Measurements from ENCODE around the gene RIPK4.

Gene RIPK4

DNA sequence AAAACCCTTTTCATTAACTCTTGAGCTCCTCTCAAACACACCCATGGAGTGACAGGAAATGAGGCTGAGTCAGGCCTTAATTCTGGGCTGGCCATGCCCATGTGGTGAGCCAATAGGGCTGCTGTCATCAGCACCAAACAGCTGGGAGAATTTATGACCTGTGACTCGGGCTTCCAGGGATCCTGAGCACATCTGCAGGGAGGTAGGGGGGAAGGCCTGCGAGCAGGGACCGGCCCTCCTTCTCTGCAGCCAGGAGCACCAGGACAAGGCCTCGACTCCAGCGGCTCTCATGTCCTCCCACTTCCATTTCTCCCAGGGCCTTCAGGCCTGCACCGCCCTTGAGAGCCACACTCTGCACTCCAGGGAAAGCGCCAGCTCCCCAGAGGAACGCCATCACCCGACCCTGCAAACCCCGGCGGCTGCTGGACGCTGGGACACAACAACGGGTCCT, 14.6 kb downstream of the RIPK4 start:
- no peak for DNase-seq

DNA sequence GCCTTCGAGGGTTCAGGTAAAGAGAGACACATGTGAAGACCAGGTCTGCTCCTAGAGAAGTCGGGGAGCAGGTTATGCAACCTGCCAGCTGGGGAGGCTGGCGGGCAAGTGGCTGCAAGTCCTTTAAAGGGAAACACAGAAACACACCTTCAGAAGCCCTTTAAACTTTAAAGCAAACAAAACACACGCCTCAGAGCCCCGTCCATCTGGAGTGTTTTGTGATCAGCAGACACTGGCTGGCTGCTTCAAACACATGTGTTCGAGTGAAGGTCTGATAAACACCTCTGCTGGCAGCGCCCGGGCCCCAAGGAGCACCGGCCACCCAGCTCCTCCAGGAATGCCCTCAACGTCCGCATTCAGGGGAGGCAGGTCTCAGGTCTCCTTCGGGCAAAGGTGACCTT, 15.2 kb downstream of the RIPK4 start:
- DNase-seq, result no peak

GRCh38 chr21:41750532-41751151, 16.2 kb downstream of the RIPK4 start:
- no peak for DNase-seq

GRCh38 chr21:41750051-41750450, 16.8 kb downstream of the RIPK4 start:
- no peak for DNase-seq

DNA sequence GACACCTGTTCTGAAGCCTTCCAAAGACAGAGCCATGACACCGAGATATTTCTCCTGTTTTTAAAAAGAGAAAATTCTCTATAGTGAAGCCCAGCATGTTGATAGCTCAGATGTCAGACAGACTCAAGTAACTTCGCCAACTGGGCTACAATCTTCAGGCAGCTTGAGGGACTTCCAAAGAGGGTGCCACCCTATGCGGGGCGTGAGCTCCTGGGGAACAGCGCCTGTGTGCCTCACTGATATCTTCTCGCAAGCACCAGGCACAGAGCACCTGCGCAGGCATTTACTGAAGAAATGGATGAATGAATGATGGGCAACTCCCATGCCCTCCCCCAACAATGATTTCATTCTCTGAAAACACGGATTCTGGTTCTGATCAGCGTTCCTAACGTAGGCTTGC, 17.6 kb downstream of the RIPK4 start:
- DNase-seq, result no peak

GRCh38 chr21:41747943-41748738, 18.7 kb downstream of the RIPK4 start:
- DNase-seq, result no peak

DNA sequence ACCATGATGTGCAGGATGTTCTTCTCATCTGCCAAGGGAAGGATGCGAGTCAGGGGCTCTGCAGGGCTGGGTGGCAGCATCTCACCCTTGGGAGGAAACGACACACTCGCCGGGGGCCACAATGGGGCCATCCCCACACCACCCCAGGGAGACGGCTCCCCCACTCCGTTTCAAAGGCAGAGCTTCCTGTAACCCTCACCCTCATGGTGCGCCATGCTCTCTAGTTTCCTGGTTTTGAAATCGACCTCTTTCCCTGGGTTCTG, 20.2 kb downstream of the RIPK4 start:
- no peak for DNase-seq

DNA sequence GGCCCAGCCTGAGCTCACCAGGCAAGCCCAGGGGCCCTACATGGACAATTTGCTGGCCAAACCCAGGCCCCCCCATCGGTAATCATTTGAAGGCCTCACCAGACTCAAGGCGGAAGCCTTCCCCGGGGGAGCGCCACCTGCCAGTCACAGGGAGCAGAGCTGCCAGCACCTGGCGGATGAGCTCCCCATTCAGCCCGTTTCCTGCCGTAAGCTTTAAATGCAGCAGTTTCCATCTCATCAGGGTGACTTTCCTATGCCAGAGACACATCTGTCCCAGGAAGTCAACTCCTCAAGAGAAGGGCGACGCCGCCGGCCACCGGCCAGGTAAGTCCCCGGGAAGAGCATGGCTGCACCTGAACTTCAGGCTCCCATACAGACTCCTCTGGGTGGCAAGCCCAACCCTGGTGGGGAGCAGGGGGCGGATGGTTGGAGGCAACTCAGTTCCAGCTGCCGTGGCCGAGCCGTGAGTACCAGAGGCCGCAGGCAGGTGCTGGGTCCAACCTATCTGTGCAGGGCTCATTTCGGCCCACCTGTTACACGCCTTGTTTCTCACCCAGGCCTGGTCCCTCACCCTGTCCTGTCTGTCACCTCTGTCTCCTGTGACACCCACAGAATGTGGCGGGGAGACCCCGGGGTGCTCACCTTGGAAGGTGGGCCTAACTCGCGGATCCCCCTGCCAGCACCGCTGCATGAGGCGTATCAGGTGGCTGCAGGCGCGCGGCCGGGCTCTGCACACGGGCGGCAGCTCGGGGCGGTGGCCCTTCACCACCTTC, 20.7 kb downstream of the RIPK4 start:
- no peak for DNase-seq

GRCh38 chr21:41745026-41745820, 21.6 kb downstream of the RIPK4 start:
- DNase-seq, result no peak

GRCh38 chr21:41744028-41744930, 22.6 kb downstream of the RIPK4 start:
- DNase-seq, result no peak

GRCh38 chr21:41743321-41744027, 23.4 kb downstream of the RIPK4 start:
- DNase-seq, result no peak

GRCh38 chr21:41742073-41742875, 24.6 kb downstream of the RIPK4 start:
- DNase-seq, result no peak

DNA sequence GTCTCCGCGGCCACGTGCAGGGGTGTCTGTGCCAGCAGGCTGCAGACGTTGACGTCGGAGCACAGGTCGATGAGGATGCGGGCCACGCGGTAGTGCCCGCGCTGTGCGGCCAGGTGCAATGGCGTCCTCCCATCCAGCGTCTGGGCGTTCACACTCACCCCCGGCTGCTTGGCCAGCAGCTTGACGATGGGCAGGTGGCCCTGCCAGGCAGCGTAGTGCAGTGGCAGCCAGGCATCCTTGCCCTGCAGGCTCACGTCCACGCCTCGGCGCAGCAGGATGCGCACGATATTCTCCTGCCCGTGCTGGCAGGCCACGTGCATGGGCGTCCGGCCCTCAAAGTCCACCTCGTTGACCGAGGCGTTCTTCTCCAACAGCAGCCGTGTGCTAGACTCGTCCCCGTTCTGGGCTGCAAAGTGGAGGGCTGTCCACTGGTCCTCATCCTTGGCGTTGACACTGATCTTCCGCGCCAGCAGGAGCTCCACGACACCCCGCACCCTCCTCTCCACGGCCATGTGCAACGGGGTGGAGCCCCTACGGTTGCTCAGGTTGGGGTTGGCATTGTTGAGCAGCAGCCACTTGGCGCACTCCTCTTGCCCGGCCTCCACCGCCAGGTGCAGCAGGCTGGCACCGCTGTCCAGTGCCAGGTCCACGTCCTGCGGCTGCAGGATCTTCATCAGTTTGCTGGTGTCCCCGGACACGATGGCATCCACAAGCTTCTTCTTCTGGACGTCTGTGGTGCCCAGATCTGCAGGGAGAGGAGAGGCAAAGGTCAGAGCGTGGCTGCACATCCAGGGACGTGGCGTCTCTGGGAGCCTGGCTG, 25.4 kb downstream of the RIPK4 start:
- no peak for DNase-seq

DNA sequence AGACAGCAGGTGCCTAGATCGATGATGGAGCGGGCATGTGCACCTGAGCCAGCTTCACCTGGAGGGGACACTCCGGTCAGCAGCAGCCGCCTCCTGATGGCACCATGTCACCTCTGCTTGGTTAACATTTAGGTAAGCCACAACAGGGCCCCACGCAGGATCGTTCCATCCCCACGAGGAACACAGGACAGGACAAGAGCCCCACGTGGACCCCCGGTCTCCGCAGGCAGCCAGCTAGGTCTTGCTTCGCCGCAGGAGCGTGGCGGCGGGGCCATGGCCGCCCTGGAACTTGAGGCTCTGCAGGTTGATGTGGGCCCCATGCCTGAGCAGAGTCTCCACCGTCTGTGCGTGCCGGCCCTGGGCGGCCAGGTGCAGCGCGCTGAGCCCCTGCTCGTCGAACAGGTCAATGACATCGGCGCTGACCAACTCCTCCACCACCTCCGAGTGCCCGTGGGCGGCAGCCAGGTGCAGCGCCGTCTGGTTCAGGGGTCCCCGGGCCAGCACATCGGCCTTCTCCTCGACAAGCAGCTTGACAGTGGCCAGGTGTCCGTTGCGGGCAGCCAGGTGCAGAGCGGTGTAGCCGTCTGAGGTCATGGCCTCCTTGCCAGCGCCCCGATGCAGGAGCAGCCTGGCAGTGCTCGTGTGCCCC, 26.1 kb downstream of the RIPK4 start:
- DNase-seq, result no peak

- no peak for DNase-seq
Observed at GRCh38 chr21:41739936-41740335, 26.9 kb downstream of the RIPK4 start.

DNA sequence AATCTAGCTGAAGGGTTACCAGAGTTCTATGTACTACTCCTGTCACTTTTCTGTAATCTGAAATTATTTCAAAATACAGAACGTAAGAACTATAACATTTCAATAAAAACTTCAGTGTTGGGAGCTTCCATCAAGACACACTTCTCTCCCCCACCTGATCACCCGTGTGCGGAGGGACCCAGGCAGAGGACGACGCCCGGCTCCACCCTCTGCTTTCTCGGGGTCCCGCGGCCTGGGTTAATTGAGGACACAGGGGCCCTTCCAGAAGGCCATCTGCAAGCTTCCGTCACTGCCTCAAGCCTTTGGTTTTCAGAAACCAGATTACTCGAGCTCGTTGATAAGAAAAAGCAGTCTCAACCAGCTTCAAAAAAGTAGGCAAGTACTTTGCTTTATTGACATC, 27.8 kb downstream of the RIPK4 start:
- DNase-seq, result no peak

GRCh38 chr21:41737651-41738324, 29.1 kb downstream of the RIPK4 start:
- no peak for DNase-seq

DNA sequence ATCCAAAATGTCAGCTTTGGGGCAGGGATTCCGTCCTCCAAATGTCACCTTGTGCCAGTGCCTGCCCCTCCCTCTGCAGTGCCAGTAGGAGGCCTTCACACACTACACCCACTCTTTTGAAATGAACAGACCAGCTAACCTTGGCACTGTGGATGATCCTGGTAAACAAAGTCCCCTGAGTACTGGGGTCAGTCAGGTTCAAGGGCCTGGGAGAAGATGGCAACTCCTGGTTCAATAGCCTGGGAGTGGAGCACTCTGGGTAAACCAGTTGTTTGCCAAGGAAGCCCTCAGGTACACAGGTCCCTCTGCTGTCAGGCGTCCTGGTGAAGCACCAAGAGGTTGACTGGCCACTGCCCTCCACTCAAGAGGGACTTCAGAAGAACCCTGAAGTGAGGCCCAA, 30.4 kb downstream of the RIPK4 start:
- DNase-seq, result no peak
